GM12874 (cell line): ENCODE measurements around the gene CENPP.

ENCODE experiments used
- TF ChIP-seq, protein P1 (sequence below): IDR thresholded peaks from 2 replicates; pipeline ENCODE4 v1.5.1; 2011; ENCODE audit warnings: low read depth, mild to moderate bottlenecking, control low read depth, low read length, moderate library complexity; ENCODE audit not compliant: insufficient read depth

The CENPP gene

GRCh38 chr9:92432350-92432749, 106.6 kb downstream of the CENPP start:
- TF ChIP-seq, protein P1, sequence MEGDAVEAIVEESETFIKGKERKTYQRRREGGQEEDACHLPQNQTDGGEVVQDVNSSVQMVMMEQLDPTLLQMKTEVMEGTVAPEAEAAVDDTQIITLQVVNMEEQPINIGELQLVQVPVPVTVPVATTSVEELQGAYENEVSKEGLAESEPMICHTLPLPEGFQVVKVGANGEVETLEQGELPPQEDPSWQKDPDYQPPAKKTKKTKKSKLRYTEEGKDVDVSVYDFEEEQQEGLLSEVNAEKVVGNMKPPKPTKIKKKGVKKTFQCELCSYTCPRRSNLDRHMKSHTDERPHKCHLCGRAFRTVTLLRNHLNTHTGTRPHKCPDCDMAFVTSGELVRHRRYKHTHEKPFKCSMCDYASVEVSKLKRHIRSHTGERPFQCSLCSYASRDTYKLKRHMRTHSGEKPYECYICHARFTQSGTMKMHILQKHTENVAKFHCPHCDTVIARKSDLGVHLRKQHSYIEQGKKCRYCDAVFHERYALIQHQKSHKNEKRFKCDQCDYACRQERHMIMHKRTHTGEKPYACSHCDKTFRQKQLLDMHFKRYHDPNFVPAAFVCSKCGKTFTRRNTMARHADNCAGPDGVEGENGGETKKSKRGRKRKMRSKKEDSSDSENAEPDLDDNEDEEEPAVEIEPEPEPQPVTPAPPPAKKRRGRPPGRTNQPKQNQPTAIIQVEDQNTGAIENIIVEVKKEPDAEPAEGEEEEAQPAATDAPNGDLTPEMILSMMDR, result no peak

DNA sequence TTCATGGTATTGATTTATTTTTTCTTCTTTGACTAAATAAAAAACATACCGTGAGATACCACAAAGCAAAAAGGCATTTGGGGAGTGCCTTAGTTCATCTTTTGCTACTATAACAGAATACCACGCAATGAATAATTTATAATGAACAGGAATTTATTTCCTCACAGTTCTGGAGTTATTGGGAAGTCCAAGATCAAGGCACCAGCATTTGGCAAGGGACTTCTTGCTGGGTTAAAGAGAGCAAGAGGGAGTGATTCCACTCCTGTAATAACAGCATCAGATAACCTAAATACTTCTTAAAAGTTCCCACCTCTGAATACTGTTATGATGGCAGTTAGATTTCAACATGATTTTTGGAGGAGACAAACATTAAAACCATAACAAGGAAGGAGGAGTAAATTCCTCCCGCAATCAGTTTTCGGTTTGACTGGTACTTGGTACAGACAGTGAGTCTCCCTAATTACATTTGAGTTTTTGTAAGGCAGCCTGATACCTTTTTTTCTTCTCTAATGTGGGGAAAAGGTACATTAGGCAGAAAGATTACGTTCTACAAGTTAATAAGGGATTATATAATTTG, 107.3 kb downstream of the CENPP start:
- TF ChIP-seq, protein P1, result no peak

GRCh38 chr9:92435263-92435662, 109.5 kb downstream of the CENPP start:
- TF ChIP-seq, protein P1, result no peak

DNA sequence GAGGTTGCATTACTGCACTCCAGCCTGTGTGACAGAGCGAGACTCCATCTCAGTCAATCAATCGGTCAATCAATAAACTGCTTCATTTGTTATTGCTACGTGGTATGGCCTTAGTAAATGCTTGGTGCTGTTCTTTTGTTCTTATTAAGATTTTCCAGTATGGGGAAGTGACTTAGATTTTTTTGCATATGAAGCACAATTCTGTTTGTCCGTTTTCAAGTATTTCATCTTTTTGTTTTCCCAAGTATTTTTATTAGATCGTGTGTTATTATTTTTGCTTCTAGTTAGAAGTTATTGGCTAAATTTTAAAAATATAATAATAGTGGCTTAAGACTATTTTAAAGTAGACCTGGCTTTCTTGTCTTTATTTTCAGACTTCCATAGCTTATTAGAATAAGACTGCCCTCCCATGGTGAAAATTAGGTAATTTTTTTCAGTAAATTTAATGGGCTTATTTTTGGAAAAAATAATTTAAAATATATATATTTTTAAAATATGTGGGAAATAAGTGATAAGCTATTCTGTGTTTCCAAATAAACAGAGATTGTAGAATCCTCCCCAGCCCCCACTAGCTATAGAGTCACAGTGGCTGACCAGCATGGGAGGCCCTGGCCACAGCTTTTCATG, 113.3 kb downstream of the CENPP start:
- TF ChIP-seq, protein P1, result no peak

GRCh38 chr9:92439921-92440750, 114.4 kb downstream of the CENPP start:
- TF ChIP-seq, protein P1, result no peak

DNA sequence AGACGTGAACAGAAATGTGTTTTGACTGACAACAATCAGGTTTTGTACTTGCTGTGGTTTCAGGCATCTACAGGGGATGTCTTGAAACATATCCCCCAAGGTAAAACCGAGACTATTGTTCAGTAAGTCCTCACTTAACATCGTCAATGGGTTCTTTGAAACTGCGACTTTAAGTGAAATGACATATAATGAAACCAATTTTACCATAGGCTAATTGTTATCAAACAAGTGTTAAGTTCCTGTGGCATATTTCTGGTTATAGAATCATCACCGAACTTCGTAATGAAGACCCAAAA, 114.9 kb downstream of the CENPP start:
- TF ChIP-seq, protein P1, result no peak

- TF ChIP-seq, protein P1, result no peak
Observed at GRCh38 chr9:92444841-92445240, 119.1 kb downstream of the CENPP start.
